Measurements from ENCODE around the gene PARM1.

Gene PARM1

GRCh38 chr4:74942918-74943253 lies 10.0 kb downstream of the PARM1 start:
- DNase-seq, result no peak

DNA sequence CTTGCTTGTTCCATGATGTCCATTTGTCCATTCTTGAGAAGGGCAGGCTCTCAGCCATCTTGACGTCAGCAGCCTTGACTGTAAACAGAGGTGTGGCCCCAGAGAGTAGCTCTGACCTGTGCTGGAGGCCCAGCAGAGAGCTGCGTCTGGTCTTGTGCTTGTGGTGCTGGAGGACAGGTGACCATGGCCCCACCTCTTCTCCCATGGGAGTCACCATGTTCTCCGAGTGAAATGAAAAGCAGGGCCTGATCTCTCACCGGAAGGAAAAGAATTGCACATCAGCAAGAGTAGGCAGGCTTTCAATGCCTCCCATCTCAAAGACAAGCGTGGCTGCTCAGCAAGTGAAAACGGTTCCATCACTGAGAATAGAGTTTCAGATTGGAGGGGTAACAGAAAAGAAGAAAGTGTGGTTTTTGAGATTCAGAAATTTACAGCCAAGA lies 11.5 kb downstream of the PARM1 start:
- DNase-seq, result no peak

GRCh38 chr4:74946196-74946595 lies 13.3 kb downstream of the PARM1 start:
- no peak for DNase-seq

GRCh38 chr4:74947798-74948197 lies 14.9 kb downstream of the PARM1 start:
- DNase-seq, result no peak

DNA sequence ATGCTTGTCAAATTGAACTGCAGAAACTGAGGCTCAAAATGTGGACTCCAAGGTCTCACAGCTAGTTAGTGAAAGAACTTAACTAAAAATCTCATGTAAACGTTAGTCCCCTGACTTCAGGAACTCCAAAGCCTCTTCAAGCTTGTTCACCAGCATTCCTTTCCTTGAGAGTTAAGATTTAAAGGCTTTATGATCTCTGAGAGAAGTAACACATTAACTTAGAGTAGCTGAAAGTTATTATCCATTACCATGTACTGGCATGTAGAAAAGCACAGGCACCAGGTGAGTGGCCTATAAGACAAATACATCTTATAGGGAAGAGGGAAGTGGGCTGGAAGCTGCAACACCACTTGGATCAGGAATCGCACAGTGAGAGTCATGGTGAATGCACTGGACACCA lies 15.3 kb downstream of the PARM1 start:
- DNase-seq, result no peak

GRCh38 chr4:74950200-74950599 lies 17.3 kb downstream of the PARM1 start:
- no peak for DNase-seq

DNA sequence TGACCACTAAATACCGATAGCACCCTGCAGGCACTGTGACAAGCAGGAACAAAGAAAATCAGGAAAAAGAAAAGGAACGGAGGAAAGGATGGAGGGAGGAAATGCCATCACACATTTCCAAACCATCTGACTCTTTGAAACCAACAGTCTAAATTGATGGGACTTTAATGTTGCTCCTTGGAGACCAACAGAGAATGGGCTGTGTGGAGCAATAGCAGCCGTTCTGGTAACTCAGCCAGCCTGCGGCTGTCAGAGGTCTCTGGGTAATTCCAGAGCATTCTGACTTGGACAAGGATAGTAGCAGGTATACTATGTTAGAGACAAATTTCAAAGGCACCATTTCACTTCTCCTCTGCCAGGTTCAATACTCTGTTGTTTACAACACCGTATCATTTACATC lies 18.0 kb downstream of the PARM1 start:
- DNase-seq, result no peak

DNA sequence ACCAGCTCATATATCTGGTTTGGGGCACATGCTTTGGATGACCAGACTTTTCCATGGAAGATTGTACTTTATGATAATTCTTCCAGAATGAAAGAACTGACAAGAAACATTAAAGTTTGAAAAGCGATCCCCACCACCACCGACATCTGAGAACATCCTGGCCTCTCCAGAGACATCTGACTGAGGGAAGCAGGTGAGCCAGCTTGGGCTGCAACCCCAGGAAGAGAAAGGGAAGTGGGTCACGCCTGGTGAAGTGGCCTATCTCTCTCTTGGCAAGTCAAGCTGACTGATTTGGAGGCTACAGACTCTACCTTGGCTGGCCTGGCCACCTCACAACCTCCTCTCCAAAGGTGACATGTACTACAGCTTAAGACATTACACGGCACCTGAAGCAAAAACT lies 20.7 kb downstream of the PARM1 start:
- no peak for DNase-seq

DNA sequence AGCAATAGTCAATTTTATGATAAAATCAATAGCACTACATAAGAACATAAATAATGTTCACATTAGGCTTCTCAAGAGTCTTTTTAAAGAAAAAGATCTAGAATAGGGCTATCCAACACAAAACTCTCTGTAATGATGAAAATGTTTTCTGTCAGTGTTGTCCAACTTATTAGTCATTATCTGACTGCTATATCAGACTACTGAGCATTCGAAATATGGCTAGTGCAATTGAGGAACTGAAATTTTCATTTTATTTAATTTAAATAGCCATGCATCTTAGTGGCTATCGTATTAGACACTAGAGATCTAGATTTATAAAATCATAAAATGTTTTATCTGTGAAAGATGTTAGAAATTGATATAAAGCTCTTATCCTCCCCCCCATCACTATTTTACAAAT lies 26.0 kb downstream of the PARM1 start:
- no peak for DNase-seq

GRCh38 chr4:74961230-74961629 lies 28.3 kb downstream of the PARM1 start:
- DNase-seq, result no peak

- DNase-seq, result no peak
Measured at GRCh38 chr4:74962584-74962983, 29.7 kb downstream of the PARM1 start.

GRCh38 chr4:74964311-74964710 lies 31.4 kb downstream of the PARM1 start:
- DNase-seq, result no peak

GRCh38 chr4:74967324-74967723 lies 34.4 kb downstream of the PARM1 start:
- DNase-seq, result no peak

DNA sequence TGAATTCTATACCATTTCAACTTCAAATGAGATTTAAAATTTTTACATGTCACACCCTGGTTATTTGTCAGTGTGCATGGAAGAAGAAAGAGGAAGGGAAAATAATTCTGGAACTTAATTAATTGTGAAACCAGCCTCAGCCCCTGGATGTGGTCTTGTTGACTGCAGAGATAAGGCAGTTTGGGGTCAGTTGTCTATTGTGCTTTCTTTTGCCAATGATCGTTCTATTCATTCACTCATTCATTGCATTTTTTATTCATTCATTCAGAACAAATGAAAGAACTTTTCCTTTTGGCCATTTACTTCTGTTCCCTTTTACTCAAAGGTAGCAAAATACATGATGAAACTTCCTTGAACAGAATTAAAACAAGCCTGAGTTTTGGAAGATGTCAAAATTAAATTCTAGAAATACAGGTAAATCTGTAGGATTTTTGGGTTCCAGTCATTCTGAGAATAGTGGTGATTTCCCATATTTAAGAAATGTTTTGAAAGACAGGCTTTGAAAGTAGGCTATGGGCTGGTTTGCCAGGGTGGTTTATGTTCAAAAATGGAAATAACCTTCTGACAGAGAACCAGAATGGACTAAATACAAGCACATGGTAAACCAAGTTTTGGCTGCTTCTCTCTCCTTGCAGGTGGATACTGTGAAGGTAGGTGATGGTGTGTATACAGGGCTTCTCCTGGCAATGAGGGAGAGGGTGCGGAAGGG lies 35.7 kb downstream of the PARM1 start:
- DNase-seq, result no peak

DNA sequence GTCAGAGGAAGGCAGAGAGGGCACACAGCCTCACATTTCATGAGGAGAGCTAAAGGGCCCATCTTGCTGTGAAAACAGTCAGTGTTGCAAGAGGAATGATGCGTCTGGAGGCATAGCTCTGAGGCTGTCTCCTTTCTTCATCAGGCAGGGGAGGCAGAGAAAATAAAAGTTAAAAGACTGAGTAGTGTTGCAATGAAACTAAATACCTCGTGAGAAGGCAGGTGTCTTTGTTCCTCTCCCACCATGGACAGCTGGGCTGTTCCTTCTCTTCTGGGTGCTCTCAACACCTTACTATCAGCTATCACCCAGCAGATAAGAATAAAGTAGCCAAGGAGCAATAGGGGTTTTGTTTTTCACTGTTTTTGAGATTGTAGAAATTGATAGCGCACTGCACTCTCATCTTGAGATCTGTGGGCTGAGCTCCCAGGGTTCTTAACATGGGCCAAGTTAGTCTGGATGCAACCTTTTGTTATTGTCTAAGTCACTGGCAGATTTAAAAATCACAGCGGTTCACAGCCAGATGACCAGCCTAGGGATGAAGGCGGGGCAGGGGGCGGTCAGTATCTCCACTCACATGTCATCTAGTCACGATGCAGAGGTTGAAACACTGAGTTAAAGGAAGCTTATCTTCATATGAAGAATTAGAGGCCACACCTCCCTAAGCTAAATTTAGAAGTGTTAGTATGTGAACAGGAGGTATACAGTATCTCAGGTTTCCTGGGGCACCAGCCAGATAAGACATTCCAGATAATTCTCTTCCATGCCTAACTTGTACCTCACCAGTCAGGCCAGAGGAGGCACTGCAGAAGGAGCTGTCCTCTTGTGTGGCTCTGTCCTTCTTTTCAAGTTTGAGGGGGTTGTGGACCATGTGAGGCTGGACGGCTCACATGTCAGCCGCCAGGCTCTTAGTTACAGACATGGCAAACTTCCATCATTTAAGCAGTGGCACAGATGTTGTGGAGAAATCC lies 36.9 kb downstream of the PARM1 start:
- no peak for DNase-seq

DNA sequence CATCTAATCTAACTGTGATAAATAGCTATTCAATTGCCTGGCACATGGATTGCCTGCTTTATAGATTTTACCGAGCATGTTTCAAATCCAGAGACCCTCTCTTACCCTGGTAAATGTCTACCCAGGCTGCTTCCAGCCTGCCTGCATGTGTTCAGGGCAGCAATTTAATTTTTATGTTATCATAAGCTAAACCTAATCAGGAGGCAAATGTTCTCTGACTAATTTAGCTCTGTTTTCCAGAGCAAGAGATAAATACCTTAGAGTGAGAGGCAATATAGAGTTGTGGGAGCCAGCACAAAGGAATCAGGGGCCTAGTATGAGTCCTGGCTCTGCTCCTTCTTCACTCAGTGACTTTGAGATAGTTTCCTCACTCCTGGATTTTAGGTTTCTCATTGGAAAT lies 37.7 kb downstream of the PARM1 start:
- DNase-seq, result no peak

DNA sequence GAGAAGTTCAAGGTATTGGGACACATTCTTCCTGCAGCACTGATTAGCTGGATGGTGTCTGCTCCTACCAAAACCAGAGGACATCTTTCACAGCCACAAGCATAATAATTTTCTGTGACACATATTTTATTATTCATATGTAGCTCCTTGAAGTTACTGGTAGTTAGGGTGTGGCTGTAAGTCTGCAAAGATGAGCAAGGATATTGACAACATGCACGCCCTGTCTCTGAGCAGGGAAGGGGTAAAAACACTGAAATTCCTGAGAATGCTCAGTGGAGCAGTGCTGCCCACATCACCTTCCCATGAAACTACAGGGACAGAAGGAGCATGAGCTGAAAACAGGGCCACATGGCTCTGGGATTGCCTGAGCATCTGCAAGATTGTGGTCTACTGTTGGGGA lies 38.9 kb downstream of the PARM1 start:
- no peak for DNase-seq

GRCh38 chr4:74975082-74975481 lies 42.2 kb downstream of the PARM1 start:
- no peak for DNase-seq

- DNase-seq, result no peak
Measured at GRCh38 chr4:74975848-74976824, 43.2 kb downstream of the PARM1 start.

DNA sequence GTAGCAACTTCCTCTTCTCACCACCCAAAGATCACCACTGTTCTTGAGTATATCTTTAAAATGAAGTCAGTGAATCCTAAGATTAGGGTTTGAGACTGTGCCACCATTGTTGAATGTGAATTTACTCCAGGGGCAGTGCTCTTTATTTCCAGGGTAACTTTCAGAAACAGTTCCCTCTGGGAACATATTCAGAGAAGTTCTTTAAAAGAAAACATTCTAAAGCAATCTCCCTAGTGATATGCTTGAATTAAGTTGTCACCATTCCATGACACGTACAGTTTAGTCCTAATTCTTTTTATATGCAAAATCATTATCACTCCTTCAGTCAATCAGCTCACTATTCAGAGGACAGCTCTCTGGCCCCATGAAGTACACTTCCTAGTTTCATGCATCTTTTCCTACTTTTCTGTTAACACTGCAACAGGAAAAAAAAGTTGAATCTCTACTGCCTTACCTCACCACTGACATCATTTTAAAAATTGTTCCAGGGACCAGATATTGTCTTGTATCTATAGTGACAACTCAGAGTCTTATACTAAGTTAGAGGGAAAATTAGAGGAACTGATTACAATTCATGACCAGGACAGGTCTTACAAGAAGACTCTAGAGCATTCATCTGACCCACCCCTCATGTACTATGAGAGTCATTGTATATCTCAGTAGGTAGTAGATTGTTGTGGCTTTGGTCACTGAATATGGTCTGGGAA lies 49.8 kb downstream of the PARM1 start:
- DNase-seq, result no peak

DNA sequence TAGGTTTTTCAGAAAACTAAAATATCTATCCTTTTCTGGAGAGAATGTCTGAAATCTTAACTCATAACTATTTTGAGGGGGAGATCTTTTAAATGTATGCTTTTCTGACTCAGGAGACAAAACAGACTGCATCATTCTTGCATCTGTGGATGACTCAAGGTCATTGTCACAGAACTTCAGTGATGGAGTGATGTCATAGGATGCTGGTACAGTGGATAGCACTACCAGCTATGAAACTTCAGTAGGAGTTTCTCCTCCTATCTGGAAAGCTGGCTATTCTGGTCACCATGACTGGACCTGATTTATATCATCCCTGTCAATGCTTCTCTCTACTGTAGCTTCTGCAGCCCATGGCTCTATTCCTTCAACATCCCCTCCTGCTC lies 50.3 kb downstream of the PARM1 start:
- DNase-seq, result no peak

GRCh38 chr4:74990276-74990875 lies 57.5 kb downstream of the PARM1 start:
- no peak for DNase-seq
